NCI-H460 (cell line): ENCODE results near the gene POLR2E. TPM values are rescaled to one million over a fixed set of nuclear protein-coding genes. Genes with fewer than 3 reads are reported as not detected.

Experiments used
- DNase-seq: peaks from one replicate; pipeline ENCODE4 v3.0.0-alpha.2; 2016; ENCODE audit warnings: low read depth; ENCODE audit errors: extremely low read depth
- total RNA-seq: library from RNA; depleted of rRNA; stranded (reverse); fragments of >200 nt; shearing (Covaris generic); gene quantifications from 2 replicates; pipeline ENCODE4 v1.2.3, GENCODE V29; 2014

POLR2E gene
- total RNA-seq, 1 experiment from 2014 or later, result 108 TPM

GRCh38 chr19:1101337-1101698, 6.1 kb upstream of the POLR2E start:
- no peak for DNase-seq

- DNase-seq, result no peak
Measured at GRCh38 chr19:1098177-1099051, 3.2 kb upstream of the POLR2E start.

GRCh38 chr19:1097810-1098176, 2.6 kb upstream of the POLR2E start:
- DNase-seq, result no peak

GRCh38 chr19:1094655-1094977, 559 bp downstream of the POLR2E start:
- no peak for DNase-seq

- DNase-seq, result no peak
Measured at GRCh38 chr19:1093811-1094553, 1.2 kb downstream of the POLR2E start.

GRCh38 chr19:1093330-1093729, 1.8 kb downstream of the POLR2E start:
- DNase-seq, result no peak

- no peak for DNase-seq
Measured at GRCh38 chr19:1091544-1092175, 3.5 kb downstream of the POLR2E start.

GRCh38 chr19:1090731-1091543, 4.2 kb downstream of the POLR2E start:
- no peak for DNase-seq

- DNase-seq, result no peak
Measured at GRCh38 chr19:1089891-1090290, 5.3 kb downstream of the POLR2E start.

- no peak for DNase-seq
Measured at GRCh38 chr19:1089126-1089771, 5.9 kb downstream of the POLR2E start.

GRCh38 chr19:1088416-1089010, 6.7 kb downstream of the POLR2E start:
- no peak for DNase-seq

- no peak for DNase-seq
Measured at GRCh38 chr19:1087813-1088415, 7.3 kb downstream of the POLR2E start.

GRCh38 chr19:1086613-1087012, 8.6 kb downstream of the POLR2E start:
- DNase-seq, result no peak

GRCh38 chr19:1085676-1086442, 9.3 kb downstream of the POLR2E start:
- no peak for DNase-seq

GRCh38 chr19:1085053-1085658, 10.0 kb downstream of the POLR2E start:
- DNase-seq, result no peak

GRCh38 chr19:1084024-1084868, 10.9 kb downstream of the POLR2E start:
- no peak for DNase-seq
